HCT116 (cell line): ENCODE data around the gene PLA2G2C. TPM values are rescaled to one million over a fixed set of nuclear protein-coding genes. Genes with fewer than 3 reads are reported as not detected.

ENCODE experiments used
- ATAC-seq: fragments of 200-7000 bp; cut with Tn5 transposase; 2 replicates; pipeline ENCODE4 v1.9.1; 2020; ENCODE audit warnings: mild to moderate bottlenecking, moderate library complexity
- BruUV-seq: library from RNA; stranded (reverse); fragments of 400-500 nt; replicated peaks from 2 replicates; lab custom pipeline; 2021; lab: Mats Ljungman, UMichigan
- CTCF ChIA-PET: fragments of 300-600 bp; sonication (Branson Sonifier 250); formaldehyde crosslinking; loops from one replicate; lab custom pipeline; 2021; ENCODE audit warnings: antibody characterized with exemption; lab: Charles Lee
- POLR2A ChIA-PET: fragments of 300-600, 350-600 bp; sonication (Branson Sonifier 250); formaldehyde crosslinking; loops from one replicate; lab custom pipeline; 2021; ENCODE audit warnings: antibody characterized with exemption; lab: Charles Lee
- RAD21 ChIA-PET, 2 experiments: fragments of 300-600 bp; sonication (Branson Sonifier 250); formaldehyde crosslinking; loops; one replicate each; lab custom pipeline; 2023; ENCODE audit warnings: low total read pairs in 2 of 2; ENCODE audit not compliant: uncharacterized antibody in 2 of 2, unreplicated experiment in 2 of 2, low non-redundant PET in 1 of 2; lab: Charles Lee
- DNase-seq: peaks from one replicate; pipeline ENCODE4 v3.0.0-alpha.2; 2010; ENCODE audit warnings: low read depth, low spot score
- H2AFZ ChIP-seq: fragments of 200-600 bp; shearing (Covaris generic), sonication (generic); 2 replicates; pipeline ENCODE4 v1.6.1; 2017; ENCODE audit warnings: low read depth, mixed run types, mixed read lengths, antibody characterized with exemption, low read length; ENCODE audit not compliant: poor library complexity, severe bottlenecking
- H3K27ac ChIP-seq: 2 replicates; pipeline ENCODE4 v1.5.1; 2012; ENCODE audit warnings: low read depth, low read length
- H3K27me3 ChIP-seq: fragments of 200-600 bp; sonication (generic); 2 replicates; pipeline ENCODE4 v1.6.1; 2016; ENCODE audit warnings: mixed run types, low read length, mixed read lengths; ENCODE audit not compliant: insufficient read depth
- H3K36me3 ChIP-seq, 2 experiments: fragments of 200-500 bp in 1 of 2; fragments of 200-600 bp in 1 of 2; sonication (Bioruptor generic) in 1 of 2; sonication (generic) in 1 of 2; 2 replicates each; pipeline versions ENCODE4 v1.5.1 to v1.6.1; 2014 to 2016; ENCODE audit warnings: low read length in 2 of 2, inconsistent platforms in 1 of 2, mixed read lengths in 1 of 2, mixed run types in 1 of 2; ENCODE audit not compliant: insufficient read depth in 2 of 2, control insufficient read depth in 1 of 2
- H3K4me1 ChIP-seq, 2 experiments: fragments of 200-600 bp in 1 of 2; sonication (generic) in 1 of 2; 2 replicates each; pipeline versions ENCODE4 v1.5.1 to v1.6.1; 2012 to 2017; ENCODE audit warnings: low read length in 2 of 2, inconsistent platforms in 1 of 2, mild to moderate bottlenecking in 1 of 2, mixed read lengths in 1 of 2, mixed run types in 1 of 2, moderate library complexity in 1 of 2; ENCODE audit not compliant: insufficient read depth in 2 of 2, control insufficient read depth in 1 of 2
- H3K4me2 ChIP-seq: fragments of 200-600 bp; sonication (generic); 2 replicates; pipeline ENCODE4 v1.6.1; 2017; ENCODE audit warnings: mixed run types, low read length, mixed read lengths
- H3K4me3 ChIP-seq, 2 experiments: fragments of 200-600 bp in 1 of 2; sonication (generic) in 1 of 2; replicated peaks in 1 of 2; 2 replicates each; pipeline ENCODE4 v1.5.1; 2011 to 2016; ENCODE audit warnings: low read length in 2 of 2, control low read depth in 1 of 2, low read depth in 1 of 2, mild to moderate bottlenecking in 1 of 2, mixed read lengths in 1 of 2, mixed run types in 1 of 2
- H3K79me2 ChIP-seq: fragments of 200-600 bp; sonication (generic); 2 replicates; pipeline ENCODE4 v1.6.1; 2017; ENCODE audit warnings: mild to moderate bottlenecking, mixed run types, low read length, moderate library complexity, mixed read lengths; ENCODE audit not compliant: insufficient read depth
- H3K9ac ChIP-seq: fragments of 200-600 bp; sonication (generic); 2 replicates; pipeline ENCODE4 v1.6.1; 2016; ENCODE audit warnings: low read length, mixed read lengths
- H3K9me2 ChIP-seq: fragments of 200-600 bp; sonication (generic), shearing (Covaris generic); 2 replicates; pipeline ENCODE4 v1.6.1; 2017; ENCODE audit warnings: mixed run types, mild to moderate bottlenecking, moderate library complexity; ENCODE audit not compliant: insufficient read depth
- H3K9me3 ChIP-seq, 2 experiments: fragments of 200-500 bp in 1 of 2; fragments of 200-600 bp in 1 of 2; sonication (Bioruptor generic) in 1 of 2; sonication (generic) in 1 of 2; 2 replicates each; pipeline ENCODE4 v1.6.1; 2014 to 2017; ENCODE audit warnings: low read length in 2 of 2, mixed read lengths in 2 of 2, inconsistent platforms in 1 of 2, low read depth in 1 of 2, mild to moderate bottlenecking in 1 of 2, mixed run types in 1 of 2, moderate library complexity in 1 of 2; ENCODE audit not compliant: control insufficient read depth in 1 of 2, insufficient read depth in 1 of 2
- H4K20me1 ChIP-seq: fragments of 200-600 bp; sonication (generic), shearing (Covaris generic); 2 replicates; pipeline ENCODE4 v1.6.1; 2017; ENCODE audit warnings: mixed run types, mild to moderate bottlenecking, moderate library complexity; ENCODE audit not compliant: insufficient read depth
- CEBPB ChIP-seq: IDR thresholded peaks from 2 replicates; pipeline ENCODE4 v1.6.1; 2012; ENCODE audit warnings: low read depth
- EZH2phosphoT487 ChIP-seq: fragments of 200-600 bp; IDR thresholded peaks from 2 replicates; pipeline ENCODE4 v1.6.1; 2018; ENCODE audit warnings: antibody characterized with exemption, borderline replicate concordance
- FOSL1 ChIP-seq: IDR thresholded peaks from 2 replicates; pipeline ENCODE4 v1.6.1; 2012; ENCODE audit warnings: low read depth
- POLR2A ChIP-seq: IDR thresholded peaks from 2 replicates; pipeline ENCODE4 v1.7.0; 2011; ENCODE audit warnings: borderline replicate concordance; ENCODE audit not compliant: insufficient read depth, insufficient read length; ENCODE audit errors: extremely low read depth
- SIN3A ChIP-seq: IDR thresholded peaks from 2 replicates; pipeline ENCODE4 v1.6.1; 2012; ENCODE audit warnings: low read depth
- TCF7L2 ChIP-seq: IDR thresholded peaks from 2 replicates; pipeline ENCODE4 v1.7.0; 2011; ENCODE audit warnings: borderline replicate concordance, inconsistent platforms; ENCODE audit not compliant: insufficient read depth, insufficient read length; ENCODE audit errors: extremely low read depth
- YY1 ChIP-seq: IDR thresholded peaks from 2 replicates; pipeline ENCODE4 v1.6.1; 2011; ENCODE audit warnings: low read length, low read depth, moderate library complexity, mild to moderate bottlenecking; ENCODE audit not compliant: insufficient replicate concordance; ENCODE audit errors: extremely low read depth
- ZNF274 ChIP-seq: fragments of 200-500 bp; sonication (Bioruptor generic); IDR thresholded peaks from 2 replicates; pipeline ENCODE4 v1.6.1; 2014; ENCODE audit warnings: mild to moderate bottlenecking, low read depth, low read length, inconsistent platforms
- intact Hi-C: fragments of 100-400 bp; cut with micrococcal nuclease; formaldehyde crosslinking; loops from 2 replicates; pipeline ENCODE4 v1.10.0; 2022
- total RNA-seq: library from RNA; stranded (reverse); gene quantifications from one replicate; pipeline ENCODE4 v1.2.1, GENCODE V29; 2021; ENCODE audit not compliant: unreplicated experiment
- TF ChIP-seq, protein P1 (sequence below), 3 experiments: fragments of 200-600 bp in 1 of 3; sonication (generic) in 1 of 3; IDR thresholded peaks in 2 of 3; conservative IDR thresholded peaks in 1 of 3; 2 replicates each; pipeline ENCODE4 v1.5.1; 2012 to 2017; ENCODE audit warnings: low read depth in 2 of 3, low read length in 2 of 3, antibody characterized with exemption in 1 of 3, borderline replicate concordance in 1 of 3, control low read depth in 1 of 3, mild to moderate bottlenecking in 1 of 3, mixed read lengths in 1 of 3, mixed run types in 1 of 3, moderate library complexity in 1 of 3; ENCODE audit not compliant: insufficient read depth in 1 of 3

Gene PLA2G2C
- total RNA-seq, 1 experiment from 2014 or later: not detected

DNA sequence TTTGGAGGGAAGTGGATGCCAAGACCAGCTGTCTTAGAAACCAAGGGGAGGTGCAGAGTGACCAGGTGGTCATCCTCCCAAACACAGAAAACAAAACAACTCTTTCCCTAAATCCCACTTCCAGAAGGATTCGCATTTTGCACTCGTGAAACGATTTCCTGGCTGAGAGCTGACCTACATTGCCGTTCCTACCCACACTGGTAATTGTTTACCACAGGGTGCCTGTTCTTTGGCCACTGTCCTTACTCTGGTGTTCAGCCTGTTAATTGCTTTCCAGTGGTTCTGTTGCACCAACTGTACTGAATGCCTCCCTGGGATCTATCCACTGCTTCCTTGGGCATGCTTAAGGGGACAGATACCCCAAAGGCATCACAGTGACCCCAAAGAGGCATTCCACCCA is 23.2 kb upstream of the PLA2G2C start (continued):
- TF ChIP-seq TCF7L2 (no peak), YY1 (no peak), EZH2phosphoT487 (no peak), FOSL1 (no peak), ZNF274 (no peak), SIN3A (no peak), CEBPB (no peak), POLR2A (no peak)
- TF ChIP-seq, protein P1, sequence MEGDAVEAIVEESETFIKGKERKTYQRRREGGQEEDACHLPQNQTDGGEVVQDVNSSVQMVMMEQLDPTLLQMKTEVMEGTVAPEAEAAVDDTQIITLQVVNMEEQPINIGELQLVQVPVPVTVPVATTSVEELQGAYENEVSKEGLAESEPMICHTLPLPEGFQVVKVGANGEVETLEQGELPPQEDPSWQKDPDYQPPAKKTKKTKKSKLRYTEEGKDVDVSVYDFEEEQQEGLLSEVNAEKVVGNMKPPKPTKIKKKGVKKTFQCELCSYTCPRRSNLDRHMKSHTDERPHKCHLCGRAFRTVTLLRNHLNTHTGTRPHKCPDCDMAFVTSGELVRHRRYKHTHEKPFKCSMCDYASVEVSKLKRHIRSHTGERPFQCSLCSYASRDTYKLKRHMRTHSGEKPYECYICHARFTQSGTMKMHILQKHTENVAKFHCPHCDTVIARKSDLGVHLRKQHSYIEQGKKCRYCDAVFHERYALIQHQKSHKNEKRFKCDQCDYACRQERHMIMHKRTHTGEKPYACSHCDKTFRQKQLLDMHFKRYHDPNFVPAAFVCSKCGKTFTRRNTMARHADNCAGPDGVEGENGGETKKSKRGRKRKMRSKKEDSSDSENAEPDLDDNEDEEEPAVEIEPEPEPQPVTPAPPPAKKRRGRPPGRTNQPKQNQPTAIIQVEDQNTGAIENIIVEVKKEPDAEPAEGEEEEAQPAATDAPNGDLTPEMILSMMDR (IDR thresholded peaks at IDR 0.05 in 2 of 3, conservative IDR thresholded peaks at IDR 0.05 in 1 of 3; ENCODE audit: borderline replicate concordance in 1 of 3, insufficient read depth in 1 of 3, low read depth in 2 of 3, low read length in 2 of 3): no peak

DNA sequence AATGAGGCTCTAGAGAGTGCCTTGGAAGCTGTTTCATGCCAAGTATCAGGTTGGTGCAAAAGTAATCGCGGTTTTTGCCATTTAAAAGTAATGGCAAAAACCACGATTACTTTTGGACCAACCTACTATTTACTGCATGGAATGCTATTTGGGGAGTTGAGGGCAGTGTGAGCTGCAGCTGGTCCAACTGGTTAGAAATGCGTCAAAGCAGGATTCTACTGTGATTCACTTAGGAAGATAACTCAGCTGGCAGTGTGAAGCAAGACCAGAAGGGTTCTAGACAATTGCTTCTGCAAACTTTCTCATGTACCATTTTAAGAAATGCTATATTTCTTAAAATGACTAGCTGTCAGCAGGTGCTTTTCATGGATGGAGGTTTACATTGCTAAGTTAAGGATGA is 21.2 kb upstream of the PLA2G2C start:
- Histone ChIP-seq H3K27me3 (no peaks in the 10 kb centered on the region), H3K4me2 (no peak overlapping the region), H3K9ac (no peak overlapping the region), H3K79me2 (no peaks in the 10 kb centered on the region), H3K36me3 (no peaks in the 10 kb centered on the region), H2AFZ (no peak overlapping the region), H4K20me1 (no peaks in the 10 kb centered on the region), H3K4me1 (peaks cover 1 to 19% of the 10 kb centered on the region in 2 experiments; a peak in 3 of 4 replicates)
- ATAC-seq (no peak), DNase-seq (no peak)
- ChIA-PET RAD21 (no interaction called here), POLR2A (no interaction called here), CTCF (no interaction called here)
- BruUV-seq: no TSS peak
- no peak for TF ChIP-seq YY1
- no peak for TF ChIP-seq CEBPB
- TF ChIP-seq EZH2phosphoT487: no peak
- TF ChIP-seq, all 23 proteins: peak for 0
- Histone ChIP-seq H3K9me3 (no peaks in the 10 kb centered on the region), H3K27ac (no peak overlapping the region), H3K4me3 (no peak overlapping the region), H3K9me2 (no peaks in the 10 kb centered on the region)
- intact Hi-C loops: no loop called here
